IMR-90 (cell line): ENCODE data around the gene GRIA2. TPM values are rescaled to one million over a fixed set of nuclear protein-coding genes. Genes with fewer than 3 reads are reported as not detected.

Experiments used
- ATAC-seq: fragments of 200-7000 bp; cut with Tn5 transposase; 2 replicates; pipeline ENCODE4 v1.9.1; 2020; ENCODE audit warnings: low read depth, mild to moderate bottlenecking, moderate library complexity
- BruUV-seq: library from RNA; stranded (reverse); fragments of 400-500 nt; replicated peaks from 2 replicates; lab custom pipeline; 2021; lab: Mats Ljungman, UMichigan
- CTCF ChIA-PET: fragments of 300-600 bp; formaldehyde crosslinking; extraction: SDS; loops from one replicate; lab custom pipeline; 2021; ENCODE audit warnings: antibody characterized with exemption; lab: Yijun Ruan, JAX
- POLR2A ChIA-PET: fragments of 300-600 bp; sonication (Branson Sonifier 250); formaldehyde crosslinking; loops from one replicate; lab custom pipeline; 2022; ENCODE audit warnings: antibody characterized with exemption; ENCODE audit not compliant: unreplicated experiment; lab: Charles Lee
- DNase-seq: peaks from one replicate; pipeline ENCODE4 v3.0.0; 2013
- H2AFZ ChIP-seq: replicated peaks from 2 replicates; pipeline ENCODE3; 2013; ENCODE audit warnings: low read length, mild to moderate bottlenecking; ENCODE audit not compliant: poor library complexity
- H2AK5ac ChIP-seq: 2 replicates; pipeline ENCODE4 v1.6.1; 2013; ENCODE audit warnings: low read depth, low read length, inconsistent platforms
- H2AK9ac ChIP-seq: replicated peaks from 2 replicates; pipeline ENCODE3; 2013; ENCODE audit warnings: mild to moderate bottlenecking, low read depth, low read length, moderate library complexity; ENCODE audit not compliant: poor library complexity
- H2BK120ac ChIP-seq: 2 replicates; pipeline ENCODE4 v1.6.1; 2013; ENCODE audit warnings: low read depth, low read length, inconsistent platforms
- H2BK15ac ChIP-seq: 3 replicates; pipeline ENCODE4 v1.6.1; 2013; ENCODE audit warnings: low read depth, low read length, inconsistent platforms
- H2BK20ac ChIP-seq: 2 replicates; pipeline ENCODE4 v1.6.1; 2013; ENCODE audit warnings: low read depth, mild to moderate bottlenecking, inconsistent platforms, low read length, moderate library complexity
- H2BK5ac ChIP-seq: 2 replicates; pipeline ENCODE4 v1.6.1; 2013; ENCODE audit warnings: mild to moderate bottlenecking, low read depth, low read length, inconsistent platforms; ENCODE audit not compliant: poor library complexity, severe bottlenecking
- H3K14ac ChIP-seq: replicated peaks from 2 replicates; pipeline ENCODE4 v1.6.1; 2013; ENCODE audit warnings: low read depth, low read length, inconsistent platforms
- H3K18ac ChIP-seq: 2 replicates; pipeline ENCODE4 v1.6.1; 2013; ENCODE audit warnings: low read depth, low read length, control low read depth
- H3K23ac ChIP-seq: 2 replicates; pipeline ENCODE4 v1.6.1; 2013; ENCODE audit warnings: low read depth, low read length, inconsistent platforms
- H3K27ac ChIP-seq: 2 replicates; pipeline ENCODE4 v1.5.1; 2013; ENCODE audit warnings: mild to moderate bottlenecking, control low read depth, low read length; ENCODE audit not compliant: insufficient read depth
- H3K27me3 ChIP-seq: 2 replicates; pipeline ENCODE4 v1.6.1; 2013; ENCODE audit warnings: low read length; ENCODE audit not compliant: control insufficient read depth, insufficient read depth
- H3K36me3 ChIP-seq: 2 replicates; pipeline ENCODE4 v1.6.1; 2013; ENCODE audit warnings: low read length, mixed read lengths; ENCODE audit not compliant: control insufficient read depth, insufficient read depth
- H3K4ac ChIP-seq: 2 replicates; pipeline ENCODE4 v1.6.1; 2013; ENCODE audit warnings: low read depth, low read length, inconsistent platforms
- H3K4me1 ChIP-seq: 2 replicates; pipeline ENCODE4 v1.6.1; 2013; ENCODE audit warnings: low read length, mixed read lengths; ENCODE audit not compliant: control insufficient read depth, insufficient read depth
- H3K4me2 ChIP-seq: 2 replicates; pipeline ENCODE4 v1.6.1; 2013; ENCODE audit warnings: low read depth, mild to moderate bottlenecking, control low read depth, low read length, moderate library complexity
- H3K4me3 ChIP-seq: 2 replicates; pipeline ENCODE4 v1.5.1; 2013; ENCODE audit warnings: low read depth, mild to moderate bottlenecking, control low read depth, low read length, moderate library complexity; ENCODE audit not compliant: insufficient read depth
- H3K56ac ChIP-seq: 2 replicates; pipeline ENCODE4 v1.6.1; 2013; ENCODE audit warnings: low read length, inconsistent platforms; ENCODE audit not compliant: insufficient read depth; ENCODE audit errors: extremely low read depth
- H3K79me1 ChIP-seq, 2 experiments: 2 replicates each; pipeline ENCODE4 v1.6.1; 2013; ENCODE audit warnings: low read length in 2 of 2, inconsistent platforms in 1 of 2, low read depth in 1 of 2
- H3K9ac ChIP-seq: 2 replicates; pipeline ENCODE4 v1.6.1; 2013; ENCODE audit warnings: low read depth, low read length, control low read depth
- H3K9me1 ChIP-seq: 2 replicates; pipeline ENCODE4 v1.6.1; 2013; ENCODE audit warnings: low read length, inconsistent platforms; ENCODE audit not compliant: insufficient read depth
- H3K9me3 ChIP-seq: 2 replicates; pipeline ENCODE4 v1.6.1; 2013; ENCODE audit warnings: low read length; ENCODE audit not compliant: control insufficient read depth, insufficient read depth
- H4K20me1 ChIP-seq: 2 replicates; pipeline ENCODE4 v1.6.1; 2013; ENCODE audit warnings: low read length, inconsistent platforms; ENCODE audit not compliant: insufficient read depth
- H4K5ac ChIP-seq: 2 replicates; pipeline ENCODE4 v1.6.1; 2013; ENCODE audit warnings: mild to moderate bottlenecking, low read depth, low read length, control low read depth
- H4K8ac ChIP-seq, 2 experiments: 2 replicates each; pipeline ENCODE4 v1.6.1; 2013; ENCODE audit warnings: low read depth in 2 of 2, low read length in 2 of 2, control low read depth in 1 of 2, inconsistent platforms in 1 of 2
- H4K91ac ChIP-seq: 2 replicates; pipeline ENCODE4 v1.6.1; 2013; ENCODE audit warnings: low read depth, low read length, inconsistent platforms; ENCODE audit not compliant: insufficient read depth
- BHLHE40 ChIP-seq: fragments of 150-350 bp; IDR thresholded peaks from 2 replicates; pipeline ENCODE4 v1.6.1; 2016; ENCODE audit warnings: mild to moderate bottlenecking, low read depth, low read length
- CEBPB ChIP-seq: IDR thresholded peaks from 2 replicates; pipeline ENCODE4 v1.6.1; 2012; ENCODE audit warnings: low read depth, low read length, improper control_type of control experiment
- CHD1 ChIP-seq: IDR thresholded peaks from 2 replicates; pipeline ENCODE4 v1.6.1; 2012; ENCODE audit warnings: low read depth, low read length, improper control_type of control experiment
- CTCF ChIP-seq: conservative IDR thresholded peaks from 2 replicates; pipeline ENCODE4 v1.5.1; 2012; ENCODE audit warnings: mild to moderate bottlenecking, low read depth, low read length, improper control_type of control experiment
- ELK1 ChIP-seq: fragments of 150-350 bp; IDR thresholded peaks from 2 replicates; pipeline ENCODE4 v1.6.1; 2016; ENCODE audit warnings: low read depth, mild to moderate bottlenecking, low read length, moderate library complexity, borderline replicate concordance
- FOS ChIP-seq: fragments of 150-350 bp; IDR thresholded peaks from 2 replicates; pipeline ENCODE4 v1.6.1; 2016; ENCODE audit warnings: low read depth, low read length
- MAFK ChIP-seq: IDR thresholded peaks from 2 replicates; pipeline ENCODE4 v1.6.1; 2012; ENCODE audit warnings: low read depth, low read length, improper control_type of control experiment
- MAZ ChIP-seq: IDR thresholded peaks from 2 replicates; pipeline ENCODE4 v1.6.1; 2012; ENCODE audit warnings: low read depth, mild to moderate bottlenecking, low read length, improper control_type of control experiment, moderate library complexity, borderline replicate concordance
- NFE2L2 ChIP-seq: fragments of 150-350 bp; IDR thresholded peaks from 2 replicates; pipeline ENCODE4 v1.6.1; 2016; ENCODE audit warnings: low read depth, mild to moderate bottlenecking, low read length
- RCOR1 ChIP-seq: IDR thresholded peaks from 2 replicates; pipeline ENCODE4 v1.6.1; 2012; ENCODE audit warnings: mild to moderate bottlenecking, low read length, improper control_type of control experiment; ENCODE audit not compliant: insufficient replicate concordance
- RFX5 ChIP-seq: IDR thresholded peaks from 2 replicates; pipeline ENCODE4 v1.8.0; 2012; ENCODE audit warnings: low read depth, mild to moderate bottlenecking, low read length, moderate library complexity
- USF2 ChIP-seq: fragments of 150-350 bp; IDR thresholded peaks from 2 replicates; pipeline ENCODE4 v1.6.1; 2017; ENCODE audit warnings: mild to moderate bottlenecking, antibody characterized with exemption, low read length, low read depth
- WGBS, 2 experiments: methylation state at CpG; one replicate each; pipeline versions ENCODE4 v1.1.5 to v1.1.7; 2013; ENCODE audit warnings: missing lambda C conversion rate in 2 of 2; ENCODE audit not compliant: insufficient read length in 1 of 2; ENCODE audit errors: extremely low coverage in 2 of 2; 5-methylcytosine and 5-hydroxymethylcytosine counted together
- dilution Hi-C: fragments of 300-500 bp; cut with HindIII; formaldehyde crosslinking; loops from one replicate; pipeline ENCODE4 v1.14.3; 2018; ENCODE audit warnings: low sequenced_read_pairs; ENCODE audit not compliant: unreplicated experiment
- in situ Hi-C: fragments of 300-500 bp; cut with MboI; formaldehyde crosslinking; loops from 3 replicates; pipeline ENCODE4 v1.14.3; 2019; ENCODE audit warnings: low sequenced_read_pairs, inconsistent platforms, mixed read lengths
- intact Hi-C: fragments of 100-400 bp; cut with micrococcal nuclease; formaldehyde crosslinking; loops from 2 replicates; pipeline ENCODE4 v1.10.0; 2022
- polyA plus RNA-seq, 3 experiments: library from polyadenylated mRNA; depleted of rRNA; stranded (reverse); fragments of >200 nt; gene quantifications; 2 replicates each; pipeline ENCODE4 v1.2.3, GENCODE V29; 2012; ENCODE audit warnings: low replicate concordance in 1 of 3
- total RNA-seq: library from RNA; depleted of rRNA; stranded (reverse); fragments of >200 nt; gene quantifications from 2 replicates; pipeline ENCODE4 v1.2.3, GENCODE V29; 2012

GRIA2 gene
- total and polyA plus RNA-seq, 2 of the 4 experiments (the other 2 are of a cell fraction): not detected

- Histone ChIP-seq H4K91ac (no peak overlapping the region), H3K23ac (no peak overlapping the region), H3K9ac (no peak overlapping the region), H2BK15ac (no peak overlapping the region), H4K5ac (no peak overlapping the region), H2AFZ (no peak overlapping the region), H2BK120ac (no peak overlapping the region), H2AK5ac (no peak overlapping the region), H3K27me3 (no peaks in the 10 kb centered on the region), H2BK5ac (no peak overlapping the region), H3K79me1 (no peaks in the 10 kb centered on the region), H3K4me3 (no peak overlapping the region), H3K14ac (no peak overlapping the region), H4K20me1 (no peaks in the 10 kb centered on the region), H3K4me2 (no peak overlapping the region), H3K9me1 (no peaks in the 10 kb centered on the region), H3K4me1 (no peaks in the 10 kb centered on the region), H3K4ac (no peak overlapping the region), H3K18ac (no peak overlapping the region), H3K56ac (no peak overlapping the region), H3K9me3 (no peaks in the 10 kb centered on the region), H3K27ac (no peak overlapping the region), H3K36me3 (no peaks in the 10 kb centered on the region), H2AK9ac (no peak overlapping the region), H2BK20ac (no peak overlapping the region), H4K8ac (no peak overlapping the region)
- ChIA-PET POLR2A (no interaction called here), CTCF (no interaction called here)
- in situ Hi-C loops (no loop called here), intact Hi-C loops (no loop called here), dilution Hi-C loops (no loop called here)
- no TSS peak for BruUV-seq
- ATAC-seq (no peak), DNase-seq (no peak)
- TF ChIP-seq CHD1 (no peak), MAZ (no peak), USF2 (no peak), NFE2L2 (no peak), RFX5 (no peak), FOS (no peak), ELK1 (no peak), MAFK (no peak), BHLHE40 (no peak), CEBPB (no peak), CTCF (no peak), RCOR1 (no peak)
- WGBS, 2 experiments: no CpG with 5 or more reads among the region's 2 CpGs
Measured at GRCh38 chr4:157300701-157301100, 80.2 kb downstream of the GRIA2 start.
